GM18951 (cell line): ENCODE results near the gene GP1BA.

ENCODE experiments used
- POLR2A ChIP-seq: IDR thresholded peaks from 4 replicates; pipeline ENCODE4 v1.6.1; 2011; ENCODE audit warnings: mild to moderate bottlenecking; ENCODE audit not compliant: insufficient read length, insufficient read depth; ENCODE audit errors: extremely low read depth
- in situ Hi-C: fragments of 300-500 bp; cut with MboI; formaldehyde crosslinking; loops from one replicate; pipeline ENCODE4 v1.12.0; 2022; ENCODE audit warnings: low sequenced_read_pairs, mixed read lengths, inconsistent platforms; ENCODE audit not compliant: unreplicated experiment

The GP1BA gene

DNA sequence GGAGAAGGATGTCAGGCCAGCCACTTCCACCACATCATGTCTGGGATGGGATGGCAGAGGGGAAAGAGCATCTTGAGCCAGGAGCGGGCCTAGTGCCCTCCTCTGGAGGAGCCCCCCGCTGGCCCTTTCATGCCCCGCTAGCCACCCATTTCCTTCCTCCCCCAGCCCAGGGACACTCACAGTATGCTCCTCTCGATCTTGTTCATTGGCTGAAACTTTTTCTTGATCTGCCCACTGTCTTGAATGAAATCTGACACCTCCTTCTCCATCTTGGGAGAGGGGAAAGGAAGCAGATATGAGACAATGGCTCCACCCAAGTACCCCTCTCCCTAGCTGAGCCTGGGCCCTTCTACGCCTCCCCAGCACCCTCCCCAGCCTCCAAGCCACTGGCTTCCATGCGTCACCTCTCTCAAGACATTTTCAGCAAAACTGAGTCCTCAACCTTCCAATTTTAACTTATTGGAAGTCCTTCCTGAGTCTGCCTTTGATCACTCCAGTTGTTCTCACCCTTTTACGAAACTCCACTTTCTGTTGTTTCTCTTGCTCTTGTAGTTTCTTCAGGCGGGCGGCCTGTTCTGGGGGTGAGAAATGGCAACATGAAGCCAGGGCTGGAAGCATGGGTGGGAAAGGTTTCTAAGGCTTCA is 28.3 kb downstream of the GP1BA start:
- in situ Hi-C loops = no loop called here
- no peak for TF ChIP-seq POLR2A

DNA sequence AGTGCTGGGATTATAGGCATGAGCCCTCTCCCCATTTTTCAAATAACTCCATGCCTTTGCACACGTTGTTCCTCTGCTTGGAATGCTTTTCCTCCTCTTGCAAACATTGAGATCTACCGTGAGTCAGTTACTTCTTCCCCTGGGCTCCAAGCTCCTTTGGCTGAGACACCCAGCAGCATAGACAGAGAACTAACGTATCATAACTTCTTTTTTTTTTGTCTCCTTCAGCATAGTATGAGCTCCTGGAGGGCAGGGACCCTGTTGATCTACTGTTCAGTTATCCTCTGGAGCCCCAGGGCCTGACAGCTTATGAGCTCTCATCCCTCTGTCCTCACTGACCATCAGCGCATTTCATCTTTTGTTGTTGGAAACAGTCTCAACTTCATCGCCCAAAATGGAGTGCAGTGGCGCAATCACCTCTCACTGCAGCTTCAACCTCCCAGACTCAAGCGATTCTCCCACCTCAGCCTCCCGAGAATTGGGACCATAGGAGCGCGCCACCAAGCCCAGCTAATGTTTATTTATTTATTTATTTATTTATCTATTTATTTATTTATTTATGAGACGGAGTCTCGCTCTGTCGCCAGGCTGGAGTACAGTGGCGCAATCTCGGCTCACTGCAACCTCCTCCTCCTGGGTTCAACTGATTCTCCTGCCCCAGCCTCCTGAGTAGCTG is 33.4 kb downstream of the GP1BA start:
- in situ Hi-C loops = no loop called here
- no peak for TF ChIP-seq POLR2A

GRCh38 chr17:4966844-4967538 is 34.9 kb downstream of the GP1BA start:
- peak; percentile 46 for TF ChIP-seq POLR2A
- in situ Hi-C loops = no loop called here

GRCh38 chr17:4967539-4968485 is 35.7 kb downstream of the GP1BA start, which contains the start of gene SPAG7:
Gene SPAG7 (minus strand): TSS chr17:4967817. CDS start chr17:4967804, 13 bp downstream.
- peak; percentile 76 for TF ChIP-seq POLR2A
- in situ Hi-C loops = no loop called here

GRCh38 chr17:4968486-4969046 is 36.5 kb downstream of the GP1BA start:
- in situ Hi-C loops = no loop called here
- TF ChIP-seq POLR2A = no peak

- no peak for TF ChIP-seq POLR2A
- in situ Hi-C loops = no loop called here
These were observed 37.0 kb downstream of the GP1BA start for GRCh38 chr17:4969047-4969550.

DNA sequence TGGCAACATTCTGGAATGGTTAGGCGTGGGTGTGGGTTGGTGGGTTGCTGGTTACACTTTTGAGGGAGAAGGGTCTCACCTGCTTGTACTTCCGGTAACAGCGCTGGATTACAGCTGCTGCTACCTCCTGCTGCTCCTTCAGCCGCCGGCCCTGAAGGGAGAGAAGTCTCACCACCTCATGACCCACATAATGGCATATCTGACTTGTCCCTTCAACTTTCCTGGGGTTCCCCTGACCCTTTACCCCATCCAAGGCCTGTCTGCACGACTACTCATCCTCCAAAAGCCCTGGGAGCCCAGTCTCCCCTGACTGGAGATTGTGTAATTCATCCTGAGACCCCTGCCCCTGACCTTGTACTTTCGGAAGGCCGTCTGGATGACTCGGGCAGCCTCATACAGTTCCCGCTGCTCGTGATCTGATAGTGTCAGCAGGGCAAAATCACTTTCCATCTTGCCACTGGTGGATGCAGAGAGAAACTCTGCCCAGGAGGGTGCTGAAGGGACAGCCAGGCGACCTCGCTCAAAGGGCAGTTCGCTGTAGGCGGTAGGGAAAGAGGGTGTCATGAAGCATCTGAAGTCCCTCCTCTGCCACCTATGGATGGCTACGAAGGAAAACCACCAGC is 37.6 kb downstream of the GP1BA start:
- TF ChIP-seq POLR2A = no peak
- in situ Hi-C loops = no loop called here

DNA sequence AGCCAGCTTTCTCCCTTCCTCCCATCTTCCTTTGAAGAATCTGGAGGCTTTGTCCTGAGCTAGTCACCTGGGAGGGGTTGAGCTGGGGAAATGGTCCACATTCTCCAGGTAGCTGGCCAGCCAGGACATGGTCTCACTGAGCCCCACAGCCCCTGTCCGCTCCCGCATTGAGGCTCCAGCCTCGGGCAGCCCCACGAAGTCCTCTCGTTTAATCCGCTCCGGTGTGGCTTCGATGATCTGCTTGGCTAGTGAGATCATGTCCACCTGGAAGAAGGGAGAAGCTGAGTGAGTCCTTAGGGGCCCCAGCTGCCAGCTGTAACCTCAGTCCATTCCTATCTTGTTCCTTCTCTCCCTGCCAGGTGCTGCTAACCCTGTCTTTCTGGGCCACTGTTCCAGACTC is 38.2 kb downstream of the GP1BA start:
- TF ChIP-seq POLR2A = no peak
- in situ Hi-C loops = no loop called here

- no peak for TF ChIP-seq POLR2A
- in situ Hi-C loops = no loop called here
These were observed 39.7 kb downstream of the GP1BA start for GRCh38 chr17:4971826-4972225.

GRCh38 chr17:4972322-4972721 is 40.2 kb downstream of the GP1BA start:
- TF ChIP-seq POLR2A = no peak
- in situ Hi-C loops = no loop called here

DNA sequence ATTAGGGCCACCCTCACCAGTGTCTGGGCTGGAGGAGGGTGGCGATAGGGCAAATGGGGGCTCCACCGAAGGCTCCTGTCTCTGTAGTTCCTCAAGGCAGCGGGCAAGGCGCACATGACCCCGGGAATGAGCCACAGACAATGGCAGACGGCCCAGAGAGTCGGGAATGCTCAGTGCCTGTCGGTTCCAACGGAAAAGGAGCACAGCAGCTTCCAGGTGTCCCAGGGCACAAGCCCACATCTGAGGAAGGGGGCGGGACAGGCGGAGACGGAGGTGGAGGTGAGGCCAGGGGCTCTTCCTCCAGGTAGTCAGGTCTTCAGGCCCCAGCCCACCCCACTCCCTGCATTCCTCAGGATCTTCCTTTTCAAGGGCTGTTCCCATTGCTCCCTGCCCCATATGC is 40.7 kb downstream of the GP1BA start:
- in situ Hi-C loops = no loop called here
- no peak for TF ChIP-seq POLR2A
